Measurements from ENCODE around the gene KDM4B. TPM values are rescaled to one million over a fixed set of nuclear protein-coding genes. Genes with fewer than 3 reads are reported as not detected.
"Not testable (repeated sequence)": the region's sequence is repeated elsewhere in the genome, so short reads cannot be mapped to it uniquely, and the experiment has no call there.

The KDM4B gene
- total RNA-seq, 1 donor, result 22.1 TPM

DNA sequence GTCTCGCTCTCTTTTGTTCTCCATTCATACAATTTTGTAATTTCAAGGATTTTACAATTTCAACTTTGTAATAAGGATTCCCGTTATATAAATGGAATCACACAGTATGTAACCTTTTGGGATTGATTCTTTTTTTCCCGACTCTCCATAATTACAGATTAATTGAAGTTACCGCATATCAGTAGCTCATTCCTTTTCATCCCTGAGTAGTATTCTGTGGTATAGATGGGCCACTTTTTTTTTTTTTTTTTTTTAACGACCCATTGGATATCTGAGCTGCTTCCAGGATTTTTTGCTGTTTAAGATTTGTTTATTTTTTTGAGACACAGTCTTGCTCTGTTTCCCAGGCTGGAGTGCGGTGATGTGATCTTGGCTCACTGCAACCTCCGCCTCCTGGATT is 31.9 kb upstream of the KDM4B start:
- H3K27ac ChIP-seq (ENCODE audit: low read depth, low read length), result no peak overlapping the region
- H2AFZ ChIP-seq (ENCODE audit: low read length), result no peak overlapping the region
- peaks cover 27% of the 10 kb centered on the region for H3K36me3 ChIP-seq (ENCODE audit: insufficient read depth, low read length)
- H3K4me3 ChIP-seq (ENCODE audit: insufficient read depth, low read length), result no peak overlapping the region
- no peaks in the 10 kb centered on the region for H3K4me1 ChIP-seq (ENCODE audit: insufficient read depth, low read length)
- H3K27me3 ChIP-seq (ENCODE audit: insufficient read depth, low read length), result no peaks in the 10 kb centered on the region
- DNase-seq (ENCODE audit: insufficient read length, low spot score, missing footprints), result peak; percentile 15
- no peak overlapping the region for H3K4me2 ChIP-seq (ENCODE audit: insufficient read depth, low read length)
- H4K20me1 ChIP-seq (ENCODE audit: insufficient read depth, low read length), result peaks cover 5% of the 10 kb centered on the region
- no peak for TF ChIP-seq CTCF (IDR thresholded peaks at IDR 0.05; ENCODE audit: extremely low read depth, low read depth, low read length)
- H3K79me2 ChIP-seq (ENCODE audit: insufficient read depth, low read length), result peaks cover 42% of the 10 kb centered on the region
- H3K9me3 ChIP-seq (ENCODE audit: low read depth, low read length), result no peaks in the 10 kb centered on the region

GRCh38 chr19:4938461-4938860 is 30.5 kb upstream of the KDM4B start:
- H3K4me2 ChIP-seq (ENCODE audit: insufficient read depth, low read length); H3K4me1 ChIP-seq (ENCODE audit: insufficient read depth, low read length); H3K4me3 ChIP-seq (ENCODE audit: insufficient read depth, low read length); DNase-seq (ENCODE audit: insufficient read length, low spot score, missing footprints); H4K20me1 ChIP-seq (ENCODE audit: insufficient read depth, low read length); H3K27ac ChIP-seq (ENCODE audit: low read depth, low read length); H3K27me3 ChIP-seq (ENCODE audit: insufficient read depth, low read length); H2AFZ ChIP-seq (ENCODE audit: low read length); H3K9me3 ChIP-seq (ENCODE audit: low read depth, low read length): not testable (repeated sequence)
- Histone ChIP-seq H3K36me3 (ENCODE audit: insufficient read depth, low read length) (peaks cover 18% of the 10 kb centered on the region), H3K79me2 (ENCODE audit: insufficient read depth, low read length) (peaks cover 32% of the 10 kb centered on the region)

- Histone ChIP-seq H3K9me3 (ENCODE audit: low read depth, low read length) (no peaks in the 10 kb centered on the region), H3K27ac (ENCODE audit: low read depth, low read length) (no peak overlapping the region), H3K4me1 (ENCODE audit: insufficient read depth, low read length) (no peaks in the 10 kb centered on the region), H3K36me3 (ENCODE audit: insufficient read depth, low read length) (peaks cover 17% of the 10 kb centered on the region), H3K4me2 (ENCODE audit: insufficient read depth, low read length) (no peak overlapping the region), H3K79me2 (ENCODE audit: insufficient read depth, low read length) (peaks cover 26% of the 10 kb centered on the region), H4K20me1 (ENCODE audit: insufficient read depth, low read length) (peaks cover 5% of the 10 kb centered on the region), H3K4me3 (ENCODE audit: insufficient read depth, low read length) (no peak overlapping the region), H3K27me3 (ENCODE audit: insufficient read depth, low read length) (no peaks in the 10 kb centered on the region), H2AFZ (ENCODE audit: low read length) (no peak overlapping the region)
- TF ChIP-seq CTCF (IDR thresholded peaks at IDR 0.05; ENCODE audit: extremely low read depth, low read depth, low read length), result no peak
- peak; percentile 3 for DNase-seq (ENCODE audit: insufficient read length, low spot score, missing footprints)
These were observed 29.4 kb upstream of the KDM4B start for GRCh38 chr19:4939466-4939865.

DNA sequence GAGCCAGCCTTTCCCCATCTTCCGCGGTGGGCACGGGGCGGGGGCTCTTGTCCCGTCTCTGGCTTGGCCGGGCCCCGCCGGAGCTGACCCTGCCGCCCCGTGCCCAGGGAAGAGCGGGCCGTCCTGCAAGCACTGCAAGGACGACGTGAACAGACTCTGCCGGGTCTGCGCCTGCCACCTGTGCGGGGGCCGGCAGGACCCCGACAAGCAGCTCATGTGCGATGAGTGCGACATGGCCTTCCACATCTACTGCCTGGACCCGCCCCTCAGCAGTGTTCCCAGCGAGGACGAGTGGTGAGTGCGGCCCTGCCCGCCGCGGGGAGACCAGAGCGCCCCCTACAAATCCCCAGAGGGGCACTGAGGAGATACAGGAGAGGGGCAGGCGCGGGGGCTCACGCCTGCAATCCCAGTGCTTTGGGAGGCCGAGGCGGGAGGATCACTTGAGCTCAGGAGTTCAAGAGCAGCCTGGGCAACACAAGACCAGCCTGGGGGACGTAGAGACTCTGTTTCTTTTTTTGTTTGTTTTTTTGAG is 27.2 kb upstream of the KDM4B start:
- DNase-seq (ENCODE audit: insufficient read length, low spot score, missing footprints), result peak; percentile 3
- Histone ChIP-seq H3K36me3 (ENCODE audit: insufficient read depth, low read length) (peaks cover 15% of the 10 kb centered on the region), H3K79me2 (ENCODE audit: insufficient read depth, low read length) (peaks cover 15% of the 10 kb centered on the region)
- not testable (repeated sequence) for H3K27me3 ChIP-seq (ENCODE audit: insufficient read depth, low read length); H2AFZ ChIP-seq (ENCODE audit: low read length); H3K27ac ChIP-seq (ENCODE audit: low read depth, low read length); H3K4me1 ChIP-seq (ENCODE audit: insufficient read depth, low read length); H3K4me3 ChIP-seq (ENCODE audit: insufficient read depth, low read length); H3K9me3 ChIP-seq (ENCODE audit: low read depth, low read length); H4K20me1 ChIP-seq (ENCODE audit: insufficient read depth, low read length); H3K4me2 ChIP-seq (ENCODE audit: insufficient read depth, low read length)

DNA sequence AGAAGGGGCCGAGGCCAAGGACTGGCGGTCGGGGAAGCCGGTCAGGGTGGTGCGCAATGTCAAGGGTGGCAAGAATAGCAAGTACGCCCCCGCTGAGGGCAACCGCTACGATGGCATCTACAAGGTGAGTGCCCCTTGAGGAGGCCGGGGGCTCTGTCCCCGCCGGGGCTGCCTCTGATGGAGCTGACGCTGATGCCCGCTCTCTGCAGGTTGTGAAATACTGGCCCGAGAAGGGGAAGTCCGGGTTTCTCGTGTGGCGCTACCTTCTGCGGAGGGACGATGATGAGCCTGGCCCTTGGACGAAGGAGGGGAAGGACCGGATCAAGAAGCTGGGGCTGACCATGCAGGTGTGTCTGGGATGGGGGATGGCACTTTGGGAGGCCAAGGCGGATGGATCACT is 18.3 kb upstream of the KDM4B start:
- peaks cover 62% of the 10 kb centered on the region for H3K36me3 ChIP-seq (ENCODE audit: insufficient read depth, low read length)
- not testable (repeated sequence) for H4K20me1 ChIP-seq (ENCODE audit: insufficient read depth, low read length); H3K4me2 ChIP-seq (ENCODE audit: insufficient read depth, low read length); H3K27me3 ChIP-seq (ENCODE audit: insufficient read depth, low read length); H3K4me3 ChIP-seq (ENCODE audit: insufficient read depth, low read length); H3K4me1 ChIP-seq (ENCODE audit: insufficient read depth, low read length); H2AFZ ChIP-seq (ENCODE audit: low read length); DNase-seq (ENCODE audit: insufficient read length, low spot score, missing footprints); H3K9me3 ChIP-seq (ENCODE audit: low read depth, low read length); H3K27ac ChIP-seq (ENCODE audit: low read depth, low read length); H3K79me2 ChIP-seq (ENCODE audit: insufficient read depth, low read length)
